G401 (cell line): ENCODE measurements around the gene TCF3. TPM values are rescaled to one million over a fixed set of nuclear protein-coding genes. Genes with fewer than 3 reads are reported as not detected.

Experiments used
- DNase-seq: peaks from one replicate; pipeline ENCODE4 v3.0.0-alpha.2; 2015; ENCODE audit warnings: low spot score
- in situ Hi-C: cut with HindIII; loops from 2 replicates; pipeline ENCODE4 v1.10.0; 2016; ENCODE audit warnings: low sequenced_read_pairs, mixed read lengths
- total RNA-seq: library from RNA; depleted of rRNA; stranded (reverse); fragments of >200 nt; shearing (Covaris generic); gene quantifications from 2 replicates; pipeline ENCODE4 v1.2.3, GENCODE V29; 2014

Gene TCF3
- total RNA-seq, 1 experiment from 2014 or later: 220 TPM

DNA sequence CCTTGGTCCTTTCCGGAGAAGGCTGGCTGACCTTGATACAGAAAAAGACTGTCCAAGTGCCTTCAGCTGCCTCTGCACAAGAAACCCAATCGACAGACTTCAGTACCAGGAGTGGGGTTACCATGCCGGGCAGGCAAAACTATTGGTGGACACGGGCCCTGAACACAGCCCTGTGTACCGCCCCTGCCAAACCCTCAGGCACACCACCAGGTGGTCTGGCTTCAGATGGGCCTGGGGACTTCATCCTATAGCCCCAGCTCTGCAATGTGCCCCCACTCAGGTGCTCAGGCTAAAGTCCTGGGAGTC is 17.5 kb downstream of the TCF3 start:
- DNase-seq: no peak
- in situ Hi-C loops: no loop called here

DNA sequence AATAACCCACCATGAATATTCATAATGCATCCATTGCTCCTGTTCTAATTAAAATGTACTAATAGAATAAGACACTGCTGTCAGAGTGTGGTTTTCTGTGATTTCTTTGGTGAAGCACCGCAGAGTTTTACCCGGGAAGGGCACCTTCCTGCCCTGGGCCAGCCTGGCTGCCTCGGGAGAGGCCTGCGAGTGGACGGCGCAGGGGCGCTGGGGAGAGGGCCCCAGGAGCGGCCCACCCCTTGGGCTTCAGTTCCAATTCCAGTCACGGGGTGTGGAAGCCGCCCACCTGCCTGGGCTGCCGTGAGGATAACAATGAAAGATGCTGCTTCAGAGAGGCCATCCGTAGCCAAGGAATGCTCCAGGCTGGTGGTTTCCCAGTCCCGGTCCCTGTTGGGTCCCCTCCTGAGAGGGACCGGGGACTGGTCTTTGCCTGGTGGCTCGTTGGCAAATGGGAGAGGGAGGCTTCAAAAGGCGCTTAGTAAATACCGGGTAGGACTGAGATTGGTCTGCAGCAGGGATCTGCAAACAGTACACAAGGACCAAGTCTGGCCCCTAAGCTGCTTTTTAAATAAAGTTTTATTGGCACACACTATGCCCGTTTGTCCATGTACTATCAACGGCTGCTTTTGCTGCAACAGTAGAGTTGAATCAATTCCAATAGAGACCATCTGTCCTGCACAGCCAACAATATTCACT is 18.0 kb downstream of the TCF3 start:
- DNase-seq: peak; percentile 47
- in situ Hi-C loops: no loop called here

DNA sequence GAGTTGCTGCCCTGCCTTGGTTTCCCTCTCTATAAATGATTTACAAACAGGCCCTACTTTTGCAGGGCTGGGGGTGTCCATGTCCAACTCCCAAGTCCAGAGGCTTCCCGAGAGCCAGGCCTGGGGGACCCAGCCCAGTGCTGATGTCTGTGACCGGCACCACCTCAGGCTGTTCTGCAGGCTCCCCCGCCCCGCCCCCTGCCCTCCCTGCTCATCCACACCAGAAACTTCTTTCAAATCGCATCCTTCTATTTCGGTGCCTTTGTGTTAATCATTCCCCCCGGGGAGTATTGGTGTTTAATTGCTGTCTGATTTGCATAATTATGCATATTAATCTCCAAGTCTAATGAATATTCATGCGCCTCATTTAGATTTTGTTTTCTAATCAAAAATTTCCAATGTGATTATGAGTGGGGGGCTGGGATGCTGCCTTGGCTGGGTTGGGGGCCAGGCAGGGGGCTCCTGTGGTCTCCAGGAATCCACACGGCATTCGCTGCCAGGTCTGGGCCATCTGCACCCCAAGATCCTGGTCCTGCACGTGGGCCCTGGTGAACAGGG is 19.1 kb downstream of the TCF3 start:
- in situ Hi-C loops: no loop called here
- DNase-seq: no peak

DNA sequence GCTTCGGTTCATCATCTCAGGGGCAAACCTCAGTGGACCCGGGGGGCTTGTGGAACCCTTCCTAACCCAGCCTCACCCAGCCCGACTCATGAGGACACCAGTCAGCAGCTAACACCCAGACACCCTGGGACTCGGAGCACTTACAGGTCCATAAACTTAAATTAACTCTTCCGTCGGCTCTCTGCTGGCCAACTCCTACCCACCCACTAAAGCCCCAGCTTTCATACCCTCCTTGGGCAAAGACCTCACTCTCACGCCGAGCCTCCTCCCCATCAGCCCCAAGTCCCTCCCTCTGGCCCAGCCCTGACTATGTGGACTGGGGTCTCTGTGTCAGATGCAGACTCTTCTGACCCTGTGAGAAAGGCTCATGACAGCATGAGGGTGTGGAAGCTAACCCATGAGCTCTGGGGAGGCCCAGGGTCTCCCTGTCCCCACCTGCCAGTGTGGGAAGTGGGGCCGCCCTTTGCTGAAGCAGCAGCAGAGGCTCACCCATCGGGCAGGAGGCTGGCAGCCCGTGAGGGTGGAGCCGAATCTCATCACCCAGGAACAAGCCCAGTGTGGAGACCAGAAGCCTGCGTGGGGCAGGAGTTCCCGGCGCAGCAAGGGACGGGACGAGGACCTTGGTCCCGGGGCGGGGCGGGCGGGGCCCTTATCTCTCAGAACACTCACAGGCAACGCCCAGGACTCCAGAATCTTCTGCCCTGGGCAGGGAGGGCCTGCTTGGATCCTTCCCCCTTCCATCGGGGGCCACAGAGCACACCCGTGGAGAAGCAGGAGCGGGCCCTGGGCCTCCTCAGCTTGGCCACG is 19.8 kb downstream of the TCF3 start:
- in situ Hi-C loops: no loop called here
- DNase-seq: no peak

DNA sequence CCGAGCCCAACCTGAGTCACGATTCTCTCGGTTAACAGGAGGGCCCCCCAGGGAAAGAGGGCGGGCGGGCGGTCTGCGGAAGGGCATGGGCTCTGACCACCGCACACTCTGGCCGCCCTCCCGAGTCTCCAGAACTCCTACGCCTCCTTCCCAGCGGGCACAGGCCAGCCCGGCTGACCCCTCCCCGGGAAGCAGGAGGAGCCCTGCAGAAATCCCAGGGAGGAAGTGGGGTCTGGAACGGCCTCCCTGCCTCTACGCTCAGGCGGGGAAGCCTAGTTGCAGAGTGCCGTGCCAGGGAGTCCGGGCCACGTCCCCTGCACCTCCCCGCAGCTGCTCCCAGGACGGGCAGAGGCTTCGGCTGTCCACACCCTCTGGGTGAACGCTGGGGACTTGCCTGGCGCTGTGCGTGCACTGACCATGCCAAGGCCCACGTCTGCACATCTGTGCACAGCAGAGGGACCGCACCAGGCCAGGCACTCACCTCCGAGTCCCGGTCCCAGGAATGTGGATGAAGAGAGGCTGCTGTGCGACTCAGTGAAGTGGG is 20.8 kb downstream of the TCF3 start:
- no peak for DNase-seq
- in situ Hi-C loops: no loop called here

DNA sequence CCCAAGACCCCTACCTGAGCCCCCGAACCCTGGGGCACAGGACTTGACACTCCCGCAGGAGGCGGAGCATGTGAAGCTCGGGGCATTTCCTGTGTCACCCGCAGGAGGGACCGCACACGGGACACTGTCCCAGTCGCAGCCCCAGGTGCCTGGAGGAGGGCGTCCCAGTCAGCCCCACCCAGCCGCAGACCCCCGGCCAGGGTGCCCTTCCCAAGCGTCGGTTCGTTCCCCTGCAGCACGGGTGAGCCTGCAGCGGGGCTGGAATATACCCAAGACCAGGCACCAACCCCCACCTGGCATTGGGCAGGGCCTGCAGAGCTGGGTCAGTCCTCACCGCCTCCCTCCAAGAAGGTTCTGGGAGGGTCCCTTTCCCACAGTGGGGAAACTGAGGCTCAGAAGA is 21.6 kb downstream of the TCF3 start:
- in situ Hi-C loops: no loop called here
- DNase-seq: no peak

DNA sequence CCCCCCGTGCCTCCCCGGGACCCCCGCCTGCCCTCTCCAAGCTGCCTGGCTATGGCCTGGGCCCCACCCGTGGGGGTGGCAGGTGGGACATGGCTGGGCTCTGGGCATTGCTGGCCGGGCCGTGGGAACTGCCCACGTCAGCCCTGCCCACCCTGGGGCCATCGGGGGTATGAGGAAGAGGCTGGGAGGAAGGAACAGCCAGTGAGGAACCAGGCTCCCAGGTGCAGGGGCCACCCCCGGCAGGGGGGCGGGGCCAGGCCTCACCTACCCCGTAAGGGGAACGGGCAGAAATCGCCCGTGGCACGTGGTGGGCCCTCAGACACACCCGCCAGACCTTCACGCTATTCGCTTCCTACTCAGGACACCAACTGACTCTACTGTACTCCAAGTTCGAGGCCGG is 22.4 kb downstream of the TCF3 start:
- in situ Hi-C loops: no loop called here
- DNase-seq: no peak

DNA sequence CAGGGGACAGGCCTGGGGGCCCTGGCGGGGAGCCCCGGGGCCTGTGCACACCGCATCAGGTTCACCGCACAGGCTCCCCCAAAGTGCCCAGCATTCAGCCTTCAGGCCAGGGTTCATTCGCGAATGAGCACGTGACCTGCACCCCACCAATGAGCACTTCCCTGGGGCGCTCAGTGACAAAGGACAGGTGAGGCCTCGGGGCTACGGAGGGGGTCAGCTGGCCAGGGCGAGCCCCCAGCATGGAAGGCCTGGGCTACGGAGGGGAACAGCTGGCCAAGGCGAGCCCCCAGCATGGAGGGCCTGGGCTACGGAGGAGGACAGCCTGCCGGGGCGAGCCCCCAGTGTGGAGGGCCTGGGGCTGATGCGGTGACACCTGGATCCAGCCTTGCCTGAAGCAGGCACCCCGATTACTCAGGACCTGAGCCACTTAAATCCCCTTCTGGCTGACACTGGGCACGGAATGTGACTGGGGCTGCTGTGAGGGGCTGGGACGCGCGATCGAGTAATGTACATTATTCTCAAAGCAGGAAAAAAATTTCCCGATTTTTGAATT is 23.1 kb downstream of the TCF3 start:
- in situ Hi-C loops: no loop called here
- no peak for DNase-seq

DNA sequence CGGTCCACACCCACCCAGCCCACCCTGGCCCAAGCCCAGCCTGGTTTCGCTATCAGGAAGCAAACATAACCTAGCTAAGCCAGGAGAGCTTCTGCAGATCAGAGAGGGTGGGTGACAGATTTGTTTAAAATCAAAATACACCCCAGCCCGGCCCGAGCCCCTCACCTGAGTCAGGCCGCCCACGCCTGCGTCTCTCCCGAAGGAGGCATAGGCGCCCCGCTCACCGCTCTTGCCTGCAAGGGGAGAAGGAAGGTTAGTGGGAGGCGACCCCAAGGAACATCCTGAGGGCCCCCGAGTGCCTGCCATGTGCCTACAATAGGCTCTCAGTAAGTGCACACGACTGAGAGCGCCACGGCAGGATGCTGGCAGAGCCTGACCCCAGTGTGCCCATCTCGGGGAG is 25.2 kb downstream of the TCF3 start:
- DNase-seq: no peak
- in situ Hi-C loops: no loop called here

DNA sequence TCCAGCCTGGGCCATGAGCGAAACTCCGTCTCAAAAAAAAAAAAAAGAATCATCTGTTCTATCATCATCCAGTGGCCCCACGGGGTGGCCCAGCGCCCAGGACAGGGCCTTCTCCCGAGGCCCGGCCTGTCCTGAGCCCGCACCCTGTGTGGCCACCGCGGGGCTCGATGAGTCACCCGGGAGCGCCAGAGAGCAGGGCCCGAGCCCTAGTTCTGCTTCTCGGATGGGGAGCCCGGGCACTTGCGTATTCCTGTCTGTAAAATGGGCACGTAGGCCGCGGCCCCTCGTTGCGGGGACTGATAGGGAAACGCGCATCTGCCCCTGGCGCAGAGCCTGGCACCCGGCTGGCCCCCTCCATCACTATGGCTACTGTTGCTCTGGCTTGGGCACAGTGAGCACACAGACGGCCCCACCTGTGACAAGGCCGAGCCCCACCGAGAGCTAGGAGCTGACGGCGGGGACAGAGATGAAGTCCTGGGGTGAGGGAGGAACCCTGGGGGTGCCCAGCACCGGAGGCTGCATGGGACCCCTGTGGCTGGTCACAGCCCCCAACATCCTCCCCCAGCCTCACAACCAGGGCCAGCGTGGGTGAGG is 25.9 kb downstream of the TCF3 start:
- DNase-seq: no peak
- in situ Hi-C loops: no loop called here

DNA sequence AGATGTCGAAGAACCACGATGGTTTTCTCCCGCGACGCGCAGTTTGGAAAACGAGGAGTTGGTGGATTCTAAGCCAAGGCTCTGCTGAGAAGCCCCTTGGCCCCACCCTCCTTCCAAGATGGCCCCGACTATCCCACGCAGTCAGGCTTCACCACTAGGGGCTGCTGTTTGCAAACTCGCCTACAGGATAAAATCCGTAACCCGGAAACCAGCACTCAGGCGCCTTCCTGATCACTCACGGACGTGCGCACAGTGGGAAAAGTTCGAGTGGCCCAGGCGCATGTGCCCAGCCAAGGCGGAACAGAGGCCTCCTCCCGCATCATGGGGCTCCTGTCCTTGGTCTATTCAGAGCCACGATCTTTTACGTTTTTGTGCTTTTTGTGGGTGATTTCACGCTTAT is 28.0 kb downstream of the TCF3 start:
- DNase-seq: peak; percentile 39
- in situ Hi-C loops: no loop called here

DNA sequence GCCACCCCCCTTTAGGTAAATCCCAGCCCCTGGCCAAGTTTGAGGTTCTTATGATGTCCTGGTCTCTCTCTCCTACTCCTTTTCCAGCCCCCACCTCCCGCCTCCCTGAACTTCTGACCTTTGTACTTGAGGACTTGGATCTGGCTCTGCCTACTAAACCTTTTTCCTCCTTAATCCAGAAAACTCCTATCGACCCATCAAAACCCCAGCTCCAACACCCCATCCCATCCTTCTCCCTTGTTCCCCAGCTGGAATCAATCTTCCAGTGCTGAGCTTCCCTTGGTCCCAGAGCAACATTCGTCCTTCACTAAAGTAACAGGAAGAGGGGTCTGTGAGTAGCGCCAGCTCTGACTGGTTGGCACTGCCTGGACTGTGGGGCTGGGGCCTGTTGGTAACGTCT is 29.9 kb downstream of the TCF3 start:
- DNase-seq: no peak
- in situ Hi-C loops: no loop called here

DNA sequence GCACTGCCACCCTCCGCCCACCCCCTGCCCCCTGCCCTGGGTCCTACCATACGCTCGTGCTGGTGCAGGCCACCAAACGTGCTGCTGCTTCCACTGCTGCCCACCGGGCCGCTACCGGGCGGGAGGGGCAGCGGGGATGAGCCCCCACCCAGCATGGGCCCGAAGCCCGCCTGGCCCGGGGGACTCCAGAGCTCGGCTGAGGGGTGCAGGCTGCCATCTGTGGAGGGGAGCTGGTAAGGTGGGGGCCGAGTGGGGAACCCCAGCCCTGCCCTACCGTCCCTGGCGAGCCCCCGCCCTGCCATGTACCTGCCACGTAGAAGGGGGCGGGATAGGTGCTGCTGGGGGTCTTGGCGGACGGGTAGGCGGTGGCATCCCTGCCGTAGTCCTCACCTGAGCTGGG is 30.4 kb downstream of the TCF3 start:
- DNase-seq: no peak
- in situ Hi-C loops: no loop called here

DNA sequence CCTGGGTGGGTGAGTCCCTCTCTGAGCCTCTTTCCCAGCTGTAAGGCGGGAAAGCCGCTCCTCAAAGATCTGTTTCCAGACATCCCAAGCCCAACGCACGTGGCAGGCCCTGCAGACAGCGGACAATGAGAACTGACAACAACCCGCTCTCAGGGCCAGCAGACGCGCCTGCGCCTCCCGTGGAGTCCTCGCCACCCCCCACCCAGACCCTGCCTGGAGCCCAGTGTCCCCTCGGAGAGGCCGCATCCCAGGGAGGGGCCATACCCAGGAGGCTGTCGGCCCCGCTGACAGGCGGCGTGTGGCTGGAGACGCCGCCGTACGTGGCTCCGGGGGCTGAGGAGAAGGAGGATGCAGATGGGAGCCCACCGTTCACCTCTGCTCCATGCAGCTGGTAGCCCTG is 30.8 kb downstream of the TCF3 start:
- DNase-seq: no peak
- in situ Hi-C loops: no loop called here

DNA sequence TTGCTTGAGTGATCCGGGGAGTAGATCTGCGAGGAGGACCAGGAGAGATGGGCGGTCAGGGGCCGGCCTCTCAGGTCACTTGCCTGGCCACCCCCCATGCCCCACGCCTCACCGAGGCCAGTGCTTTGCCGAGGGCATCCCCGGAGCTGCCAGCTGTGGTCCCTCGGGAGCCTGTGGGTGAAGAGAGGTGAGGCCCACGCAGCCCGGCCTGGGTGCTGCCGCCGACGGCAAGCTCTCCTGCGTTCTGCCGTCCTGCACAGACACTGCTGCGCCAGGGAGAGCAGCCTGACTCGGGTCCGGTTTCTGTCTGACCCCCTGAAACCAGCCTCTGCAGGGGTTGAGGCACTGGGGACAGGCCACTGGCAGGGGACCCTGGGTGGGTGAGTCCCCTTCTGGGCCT is 31.4 kb downstream of the TCF3 start:
- in situ Hi-C loops: no loop called here
- DNase-seq: no peak

DNA sequence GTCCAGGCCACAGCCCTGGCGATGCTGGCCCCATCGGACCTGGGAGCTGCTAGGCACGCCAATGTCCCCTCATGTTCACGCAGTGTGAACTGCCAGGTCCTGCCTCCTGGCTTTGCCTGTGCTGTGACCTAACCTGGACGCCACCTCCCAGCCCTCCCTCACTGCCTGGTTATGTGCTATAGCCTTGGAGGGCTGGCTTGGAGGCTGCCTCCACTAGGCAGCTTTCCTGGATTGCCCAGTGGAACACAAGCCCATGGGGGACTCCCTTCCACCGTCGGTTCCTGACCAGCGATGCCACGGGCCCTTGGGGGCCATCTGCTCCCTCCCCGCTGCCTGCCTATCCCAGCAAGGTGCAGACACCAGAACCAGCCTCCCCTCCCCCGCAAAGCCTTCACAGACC is 31.9 kb downstream of the TCF3 start:
- in situ Hi-C loops: no loop called here
- DNase-seq: no peak

DNA sequence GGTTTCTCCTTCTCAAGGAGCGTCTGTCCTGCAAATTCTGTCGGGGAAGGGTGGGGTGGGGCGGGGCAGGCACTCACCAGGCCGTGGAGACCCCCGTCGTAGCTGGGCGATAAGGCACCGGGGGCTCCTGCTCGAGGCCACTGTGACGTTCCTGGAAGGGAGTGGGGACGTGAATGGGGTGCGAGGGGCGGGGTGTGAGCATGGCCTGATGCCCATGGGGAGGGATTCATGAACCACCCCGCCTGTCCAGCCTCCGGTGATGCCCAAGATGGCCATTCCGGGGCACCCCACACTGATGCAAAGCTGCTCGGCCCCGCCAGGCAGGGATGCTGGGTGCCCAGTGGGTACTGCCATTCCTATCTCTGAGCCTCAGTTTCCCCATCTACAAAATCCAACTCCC is 32.7 kb downstream of the TCF3 start:
- no peak for DNase-seq
- in situ Hi-C loops: no loop called here

DNA sequence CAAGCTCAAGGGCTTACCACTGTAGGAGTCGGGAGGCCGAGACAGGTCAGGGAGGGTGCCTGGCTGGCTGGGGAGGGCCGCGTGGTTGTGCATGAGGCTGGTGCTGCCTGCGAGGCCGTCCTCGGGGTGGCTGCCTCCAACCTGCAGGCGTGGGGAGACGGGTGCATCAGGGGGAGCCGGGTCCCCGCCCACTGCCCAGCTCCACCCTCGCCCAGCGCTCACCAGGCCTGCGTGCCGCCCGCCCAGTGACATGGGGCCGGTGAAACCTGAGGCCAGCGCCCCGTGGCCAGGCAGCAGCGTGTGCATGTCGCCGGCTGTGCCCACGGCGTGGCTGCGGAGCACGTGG is 33.3 kb downstream of the TCF3 start:
- DNase-seq: no peak

DNA sequence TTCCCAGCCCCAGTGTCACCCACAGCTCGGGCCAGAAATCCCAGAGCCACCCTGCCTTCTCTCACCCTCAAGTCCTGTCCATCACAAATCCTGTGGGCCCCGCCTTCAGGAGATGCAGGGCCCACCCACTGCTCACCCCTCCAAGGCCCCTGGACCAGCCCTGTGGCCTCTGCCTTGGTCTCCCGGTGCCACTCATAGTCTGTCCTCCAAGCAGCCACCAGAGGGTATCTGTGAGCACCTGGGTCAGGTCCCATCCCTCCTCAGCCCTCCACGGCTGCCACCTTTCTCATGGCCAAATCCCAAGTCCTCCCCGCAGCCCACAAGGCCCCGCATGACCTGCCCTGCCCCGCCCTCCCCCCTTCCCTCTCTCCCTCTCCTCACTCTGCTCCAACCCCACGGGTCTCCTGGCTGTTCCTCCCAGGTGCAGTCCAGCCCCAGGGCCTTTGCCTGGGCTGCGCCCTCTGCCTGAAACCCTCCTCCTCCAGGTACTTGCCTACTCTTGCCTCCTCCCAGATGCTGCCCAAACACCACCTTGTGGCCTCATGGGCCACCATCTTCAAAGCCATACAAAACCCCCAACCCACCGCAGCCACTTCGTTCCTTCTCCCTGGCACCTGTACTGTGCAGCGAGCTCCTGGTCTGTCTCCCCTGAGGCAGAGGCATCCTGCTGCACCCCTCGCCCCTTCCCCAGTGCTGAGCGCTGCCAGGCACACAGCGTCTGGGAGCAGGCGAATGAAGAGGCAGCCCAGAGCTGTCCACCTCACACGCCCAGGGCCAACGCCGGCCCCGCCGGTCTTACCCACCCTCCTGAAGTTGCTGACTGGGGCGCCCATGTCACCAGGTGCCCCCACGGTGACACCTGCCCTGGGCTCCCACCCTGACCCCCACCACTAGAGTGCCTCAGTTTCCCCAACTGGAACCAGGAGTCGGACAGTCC is 34.0 kb downstream of the TCF3 start:
- in situ Hi-C loops: no loop called here
- DNase-seq: peak; percentile 58

More for the DNA sequence above, 33.3 kb downstream of the TCF3 start:
- in situ Hi-C loops: no loop called here
